Choroid plexus epithelial cell (primary cell): ENCODE measurements around the gene DIPK1C.

ENCODE experiments used
- DNase-seq: peaks from one replicate; pipeline ENCODE4 v3.0.0-alpha.2; 2010; ENCODE audit warnings: low read depth
- H3K4me3 ChIP-seq: 2 replicates; pipeline ENCODE4 v1.5.1; 2011; ENCODE audit warnings: low read depth, mild to moderate bottlenecking, control low read depth, low read length, moderate library complexity
- CTCF ChIP-seq: conservative IDR thresholded peaks from 2 replicates; pipeline ENCODE4 v1.5.1; 2011; ENCODE audit warnings: low read depth, mild to moderate bottlenecking, control low read depth, inconsistent platforms, low read length, moderate library complexity

DIPK1C gene

GRCh38 chr18:74494514-74494913, 37.4 kb upstream of the DIPK1C start:
- TF ChIP-seq CTCF: no peak
- DNase-seq: no peak
- no peak overlapping the region for H3K4me3 ChIP-seq

DNA sequence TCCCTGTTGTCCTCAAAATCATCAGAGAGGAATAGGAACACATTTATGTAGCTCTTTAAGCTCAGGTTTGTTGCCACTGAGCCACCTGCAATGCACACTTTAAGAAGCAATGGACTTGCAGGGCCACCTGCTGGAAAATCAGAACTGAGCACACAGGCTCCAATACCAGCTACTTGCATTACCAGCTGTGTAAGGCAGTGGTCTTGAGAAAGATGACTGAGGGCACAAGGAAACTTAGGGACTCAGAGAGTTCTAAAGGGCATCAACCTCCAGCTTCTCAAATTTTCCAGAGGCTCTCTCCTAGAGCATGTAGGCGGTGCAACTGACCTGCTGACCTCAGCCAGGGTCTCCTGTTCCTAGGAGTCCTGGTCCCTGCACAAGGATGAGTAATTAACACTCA, 36.6 kb upstream of the DIPK1C start:
- peak; percentile 77 for TF ChIP-seq CTCF
- H3K4me3 ChIP-seq: no peak overlapping the region
- DNase-seq: peak; percentile 87

DNA sequence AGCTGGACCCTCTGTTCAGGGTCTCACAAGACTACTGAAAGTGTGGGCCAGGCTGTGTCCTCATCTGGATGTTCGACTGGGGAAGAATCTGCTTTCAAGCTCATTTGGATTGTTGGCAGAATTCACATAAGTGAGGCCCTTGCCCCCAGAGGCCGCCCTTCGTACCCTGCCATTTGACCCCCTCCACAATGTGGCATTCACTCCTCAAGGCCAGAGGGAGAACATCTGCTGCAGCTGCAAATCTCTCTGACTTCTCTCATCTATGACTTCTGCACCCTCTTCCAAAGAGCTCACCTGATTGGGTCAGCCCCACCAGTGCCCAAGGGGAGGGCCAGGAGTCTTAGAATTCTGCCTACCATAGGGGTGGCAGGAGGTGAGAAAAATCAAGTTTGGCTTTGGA, 35.2 kb upstream of the DIPK1C start:
- no peak for DNase-seq
- H3K4me3 ChIP-seq: no peak overlapping the region
- TF ChIP-seq CTCF: no peak

DNA sequence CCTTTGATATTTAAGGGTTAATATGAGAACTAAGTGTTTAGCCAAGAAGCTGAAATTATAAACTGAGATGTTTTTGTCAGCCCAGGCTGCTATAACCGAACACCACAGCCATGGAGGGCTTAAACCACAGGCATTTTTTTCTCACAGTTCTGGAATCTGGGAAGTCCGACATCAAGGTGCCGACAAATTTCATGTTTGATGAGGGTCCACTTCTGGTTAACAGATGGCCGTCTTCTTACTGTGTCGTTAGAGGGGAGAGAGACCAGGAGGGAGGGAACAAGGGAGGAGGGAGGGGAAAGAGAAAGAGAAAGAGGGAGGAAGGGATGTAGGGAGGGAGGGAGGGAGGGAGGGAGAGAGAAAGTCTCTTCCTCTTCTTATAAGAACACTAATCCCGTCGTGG, 32.6 kb upstream of the DIPK1C start:
- peak overlapping the region; percentile 44 for H3K4me3 ChIP-seq
- peak; percentile 73 for DNase-seq
- no peak for TF ChIP-seq CTCF

- no peak overlapping the region for H3K4me3 ChIP-seq
- no peak for DNase-seq
- TF ChIP-seq CTCF: no peak
Observed at GRCh38 chr18:74488864-74489263, 31.8 kb upstream of the DIPK1C start.

DNA sequence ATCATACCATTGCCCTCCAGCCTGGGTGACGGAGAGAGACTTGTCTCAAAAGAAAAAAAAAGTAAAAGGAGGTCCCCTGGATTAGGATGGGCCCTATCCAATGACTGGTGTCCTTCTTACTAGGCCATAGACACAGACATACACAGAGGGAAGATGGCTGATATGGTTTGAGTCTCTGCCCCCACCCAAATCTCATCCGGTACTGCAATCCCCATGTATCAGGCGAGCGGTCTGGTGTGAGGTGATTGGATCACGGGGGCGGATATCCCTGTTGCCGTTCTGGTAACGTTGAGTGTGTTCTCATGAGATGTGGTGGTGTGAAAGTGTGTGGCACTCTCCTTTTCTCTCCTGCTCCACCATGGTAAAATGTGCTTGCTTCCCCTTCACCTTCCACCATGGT, 31.2 kb upstream of the DIPK1C start:
- TF ChIP-seq CTCF: no peak
- DNase-seq: no peak
- no peak overlapping the region for H3K4me3 ChIP-seq

- TF ChIP-seq CTCF: no peak
- H3K4me3 ChIP-seq: no peak overlapping the region
- no peak for DNase-seq
Observed at GRCh38 chr18:74486119-74486849, 29.2 kb upstream of the DIPK1C start.
